ENCODE results near the gene GMDS.

GMDS gene

DNA sequence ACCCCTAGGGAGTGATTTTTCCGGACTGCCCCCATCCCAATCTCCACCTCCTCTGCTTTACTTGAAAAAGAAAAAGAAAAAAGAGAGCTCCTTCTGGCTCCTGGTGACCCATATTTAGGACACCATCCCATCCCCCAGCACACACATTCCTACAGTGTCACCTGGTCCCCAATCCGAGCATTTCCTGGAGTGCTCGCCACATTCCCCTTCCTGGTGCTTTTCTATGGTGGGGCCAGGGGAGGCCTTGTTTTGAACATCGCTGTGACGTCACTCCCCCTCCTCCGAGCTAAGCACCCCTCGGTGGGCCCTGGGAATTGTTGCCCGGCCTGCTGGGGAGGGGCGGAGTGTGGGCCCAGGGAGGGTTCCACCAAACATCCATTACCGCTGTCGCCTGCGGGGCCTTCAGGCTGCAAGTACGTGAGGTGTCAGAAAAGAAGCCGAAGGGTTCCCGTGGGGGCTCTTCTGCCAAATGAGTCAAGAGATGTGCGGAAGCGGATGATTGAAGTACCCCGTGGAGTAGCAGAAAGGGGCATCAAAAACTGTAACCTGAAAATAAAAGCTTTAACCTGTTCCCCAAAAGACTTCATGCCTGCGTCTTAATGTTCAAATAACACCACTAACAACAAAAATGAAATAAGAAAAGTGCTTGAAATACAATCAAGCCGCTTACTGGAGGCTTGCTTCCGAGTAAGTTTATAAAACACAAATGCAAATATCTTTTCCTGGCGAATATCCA lies 638.5 kb downstream of the GMDS start:
- no peak for DNase-seq

DNA sequence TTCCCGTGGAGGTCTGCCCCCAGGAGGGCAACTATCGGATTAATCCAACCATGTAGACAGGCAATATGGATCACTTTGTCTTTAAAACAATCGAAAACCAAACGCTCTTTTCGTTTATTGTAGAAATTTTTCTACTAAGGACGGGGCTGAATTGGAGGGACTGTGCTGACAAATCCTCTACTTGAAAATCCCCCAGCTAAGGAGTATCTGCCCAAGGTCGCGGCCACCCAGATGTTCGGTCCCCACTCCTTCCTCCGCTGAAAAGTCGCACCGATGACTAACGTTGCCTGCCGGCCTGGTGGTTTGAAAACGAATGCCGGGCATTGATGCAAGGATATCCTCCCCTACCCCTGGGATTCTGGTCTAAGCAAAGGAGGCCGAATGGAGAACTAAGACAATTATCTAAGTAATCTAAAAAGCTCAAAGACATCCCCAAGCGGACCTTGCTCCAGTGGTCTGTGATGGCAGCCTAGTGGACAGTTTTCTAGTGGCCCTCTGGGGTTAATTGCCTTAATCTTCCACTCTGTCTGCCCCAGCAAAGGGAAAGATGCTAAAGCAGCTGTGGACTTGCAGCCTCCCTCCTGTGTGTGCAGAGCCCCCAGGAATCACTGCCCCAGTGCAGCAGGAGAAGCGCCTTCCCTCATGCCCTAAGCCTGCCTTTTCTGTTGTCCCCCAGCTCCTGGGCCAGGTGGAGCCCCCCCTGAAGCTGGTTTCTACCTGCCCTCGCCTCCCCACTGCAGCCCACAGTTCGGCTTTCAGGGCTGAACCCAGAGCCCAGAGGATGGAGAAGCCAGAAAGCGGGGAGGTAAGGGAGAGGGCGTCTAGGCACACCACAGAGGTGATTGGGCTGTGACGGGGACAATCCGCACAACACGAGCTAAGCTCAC lies 639.3 kb downstream of the GMDS start:
- DNase-seq = peak; percentile 32

- no peak for DNase-seq
These were observed 640.2 kb downstream of the GMDS start for GRCh38 chr6:1605004-1605892.

GRCh38 chr6:1604158-1605003 lies 641.0 kb downstream of the GMDS start:
- peak; percentile 79 for DNase-seq

GRCh38 chr6:1603708-1604107 lies 641.7 kb downstream of the GMDS start:
- no peak for DNase-seq

DNA sequence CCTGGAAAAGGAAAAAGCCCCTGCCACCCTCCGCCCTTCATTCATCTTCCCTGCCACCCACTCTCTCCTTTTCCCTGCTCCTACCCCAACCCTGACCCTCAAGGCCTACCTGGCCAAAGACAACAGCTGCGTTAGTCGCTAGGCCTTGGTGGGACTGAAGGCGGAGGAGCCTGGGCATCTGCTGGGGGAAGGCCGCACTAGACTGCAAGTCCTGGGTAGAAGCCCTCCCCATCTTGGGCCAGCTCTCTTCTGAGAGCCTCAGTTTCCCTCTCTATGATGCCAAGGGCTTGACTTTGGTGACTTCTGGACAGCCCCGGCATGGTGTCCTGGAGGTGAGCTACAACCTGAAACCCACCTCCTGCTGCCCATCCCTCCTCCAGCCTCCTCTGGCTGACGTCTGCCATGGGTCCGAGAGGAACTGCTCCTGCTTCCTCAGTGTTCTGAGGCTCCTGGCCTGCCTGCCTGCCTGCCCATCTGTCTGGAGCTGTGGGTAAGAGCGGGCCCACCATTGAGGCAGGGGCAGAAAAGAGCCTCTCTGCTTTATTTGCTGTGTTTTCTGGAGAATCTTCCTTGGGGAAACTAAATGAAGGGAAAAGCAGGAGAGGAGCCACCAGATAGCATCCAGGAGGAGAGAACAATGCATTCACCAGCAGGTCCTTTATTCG lies 643.2 kb downstream of the GMDS start:
- no peak for DNase-seq

GRCh38 chr6:1601158-1602048 lies 644.0 kb downstream of the GMDS start:
- DNase-seq = no peak

GRCh38 chr6:1600764-1601157 lies 644.6 kb downstream of the GMDS start:
- DNase-seq = no peak

- DNase-seq = no peak
These were observed 645.2 kb downstream of the GMDS start for GRCh38 chr6:1600063-1600763.

- DNase-seq = no peak
These were observed 645.9 kb downstream of the GMDS start for GRCh38 chr6:1599469-1599868.

- no peak for DNase-seq
These were observed 646.5 kb downstream of the GMDS start for GRCh38 chr6:1598886-1599285.

- DNase-seq = no peak
These were observed 647.0 kb downstream of the GMDS start for GRCh38 chr6:1598433-1598832.

GRCh38 chr6:1597924-1598323 lies 647.5 kb downstream of the GMDS start:
- DNase-seq = no peak

DNA sequence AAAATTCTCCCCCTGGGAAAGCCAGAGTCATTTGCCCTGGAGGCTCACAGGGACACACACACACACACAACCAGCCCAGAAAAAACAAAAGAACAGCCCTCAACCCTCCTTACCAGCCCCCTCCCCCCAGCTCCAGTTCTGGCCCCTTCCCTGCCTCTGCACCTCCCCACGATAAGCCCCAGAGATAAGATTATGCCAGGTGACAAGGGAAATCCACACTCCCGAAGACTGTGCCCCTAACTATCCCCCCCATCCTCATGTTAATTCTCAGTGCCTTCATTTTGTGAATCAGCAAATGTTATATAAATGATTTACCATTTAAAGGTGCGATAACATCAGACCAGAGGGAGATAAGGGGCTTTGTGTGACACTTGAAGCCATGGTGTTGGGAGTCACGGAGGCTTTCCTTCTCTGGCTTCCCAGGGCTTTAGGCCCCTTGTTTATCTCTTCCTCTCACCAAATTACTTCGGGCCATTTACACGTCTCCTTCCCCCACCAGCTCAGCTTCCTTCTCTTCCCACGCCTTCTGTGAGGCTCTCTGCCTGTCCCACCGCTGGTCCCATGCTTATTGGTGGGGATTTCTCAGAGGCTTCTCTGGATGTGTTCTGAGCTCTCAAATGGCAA lies 648.2 kb downstream of the GMDS start:
- DNase-seq = no peak

- peak; percentile 76 for DNase-seq
These were observed 649.1 kb downstream of the GMDS start for GRCh38 chr6:1596088-1596852.

DNA sequence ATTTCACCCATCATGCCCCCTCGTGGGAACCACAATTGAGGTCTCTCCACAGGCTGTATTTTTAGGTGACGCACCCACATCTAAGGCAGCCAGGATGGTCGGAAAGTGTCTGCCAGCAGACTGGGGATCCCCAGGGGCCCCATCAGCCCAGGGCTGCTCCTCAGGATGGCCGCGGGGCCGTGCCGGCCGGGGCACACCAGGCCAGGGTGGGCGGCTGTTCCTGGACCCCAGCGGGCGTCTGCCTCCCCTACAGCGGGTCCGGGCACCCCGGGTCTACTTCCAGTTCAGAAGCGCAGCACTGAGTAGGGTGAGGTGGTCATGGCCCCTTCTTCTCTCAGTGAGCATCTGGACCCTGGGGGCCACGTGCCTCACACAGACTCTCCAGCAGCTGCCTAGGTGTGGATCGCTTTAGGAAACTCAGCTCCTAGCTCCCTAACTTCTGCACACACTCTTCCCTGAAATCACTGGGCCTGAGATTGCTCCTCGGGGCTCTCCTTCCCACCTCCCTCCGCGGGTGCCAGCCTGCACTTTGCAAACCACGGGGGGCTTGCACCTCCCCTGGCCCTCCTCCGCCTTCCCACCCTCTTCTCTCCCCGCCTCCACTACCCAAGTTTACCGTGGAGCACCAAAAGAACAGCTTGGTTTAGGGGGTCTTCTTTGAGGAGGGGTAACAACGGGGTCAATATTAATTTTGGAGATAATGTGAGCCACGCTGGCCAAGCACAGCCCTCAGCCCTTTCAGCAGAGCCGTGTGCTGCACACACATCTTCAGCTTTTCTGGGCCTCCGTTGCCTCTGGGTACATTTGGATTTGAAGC lies 649.9 kb downstream of the GMDS start:
- DNase-seq = no peak

DNA sequence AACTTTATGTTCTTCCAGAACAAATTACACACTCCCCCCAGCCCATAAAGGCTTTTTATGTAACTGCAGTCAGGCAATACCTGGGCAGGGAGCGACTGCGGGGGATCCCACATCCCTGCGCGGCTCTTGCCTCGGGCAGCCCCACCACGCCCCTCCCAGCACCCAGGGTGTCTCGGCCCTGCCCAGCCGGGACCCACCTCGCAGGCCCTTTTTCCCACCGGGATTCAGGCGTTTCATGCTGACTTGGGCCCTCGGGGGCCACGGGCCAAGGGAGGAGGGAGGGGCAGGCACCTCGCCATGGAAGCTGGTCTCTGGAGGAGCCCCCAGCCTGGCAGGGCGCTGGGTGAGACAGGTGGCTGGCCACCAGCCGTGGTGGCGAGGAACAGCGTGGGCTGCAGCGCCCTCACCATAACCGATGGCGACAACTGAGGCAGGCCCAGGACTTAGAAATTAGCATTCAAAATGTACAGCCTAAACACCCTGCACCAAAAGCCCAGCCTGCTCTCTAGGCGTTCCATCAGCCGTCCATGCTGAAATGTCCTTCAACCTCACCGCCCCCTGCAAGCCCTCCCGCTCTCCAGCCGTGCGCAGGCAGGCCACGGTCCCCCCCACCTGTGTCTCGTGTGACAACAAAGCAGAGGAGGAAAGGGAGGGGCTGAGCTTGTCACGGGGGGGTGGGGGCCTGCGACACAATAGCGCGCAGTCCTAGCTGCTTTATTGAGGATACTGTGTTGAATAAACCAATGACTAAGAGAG lies 650.8 kb downstream of the GMDS start:
- DNase-seq = no peak

All from hematopoietic multipotent progenitor cell treated with erythropoietin and hydrocortisone succinate and interleukin-3 and kit ligand, for 6 days (in vitro differentiated cells).